Activated CD8-positive, alpha-beta T cell treated with anti-CD3 and anti-CD28 coated beads, Interleukin-2, amount 10 ng/mL, durations not matched to agents 7 days and 5 days (primary cell): ENCODE data around the gene IL1R2. TPM values are rescaled to one million over a fixed set of nuclear protein-coding genes. Genes with fewer than 3 reads are reported as not detected.
A peak's percentile ranks its signal among the peaks of the same experiment; 100 is the strongest.
"Not testable (repeated sequence)": the region's sequence is repeated elsewhere in the genome, so short reads cannot be mapped to it uniquely, and the experiment has no call there.

ENCODE experiments used
- ATAC-seq: fragments of 150-1000 bp; cut with Tn5 transposase; one replicate; pipeline ENCODE4 v1.10.0; 2021; ENCODE audit warnings: moderate library complexity
- CTCF ChIA-PET: fragments of 350-600 bp; sonication (Branson Sonifier 250); formaldehyde crosslinking; loops from one replicate; lab custom pipeline; 2021; ENCODE audit warnings: antibody characterized with exemption; lab: Charles Lee
- POLR2A ChIA-PET: fragments of 350-600 bp; sonication (Branson Sonifier 250); formaldehyde crosslinking; loops from one replicate; lab custom pipeline; 2021; ENCODE audit warnings: antibody characterized with exemption; lab: Charles Lee
- DNase-seq: peaks from one replicate; pipeline ENCODE4 v3.0.0-alpha.2; 2020
- H3K27ac Mint-ChIP-seq: one replicate; pipeline ENCODE4 v1.8.0; 2021; ENCODE audit warnings: mild to moderate bottlenecking, mixed read lengths
- H3K27me3 Mint-ChIP-seq: one replicate; pipeline ENCODE4 v1.8.0; 2021; ENCODE audit warnings: low read depth, mixed read lengths
- H3K36me3 Mint-ChIP-seq: one replicate; pipeline ENCODE4 v1.8.0; 2021; ENCODE audit warnings: low read depth, mixed read lengths
- H3K4me1 Mint-ChIP-seq: one replicate; pipeline ENCODE4 v1.8.0; 2021; ENCODE audit warnings: low read depth, mixed read lengths
- H3K4me3 Mint-ChIP-seq: one replicate; pipeline ENCODE4 v1.8.0; 2021; ENCODE audit warnings: mild to moderate bottlenecking, mixed read lengths
- H3K9me3 Mint-ChIP-seq: one replicate; pipeline ENCODE4 v1.8.0; 2022; ENCODE audit warnings: mixed read lengths; ENCODE audit not compliant: insufficient read depth
- total RNA-seq, 2 experiments: library from RNA; stranded (reverse); gene quantifications; one replicate each; pipeline ENCODE4 v1.2.3, GENCODE V29; 2021

IL1R2 gene
- total RNA-seq, 2 experiments from 2014 or later, result not detected

DNA sequence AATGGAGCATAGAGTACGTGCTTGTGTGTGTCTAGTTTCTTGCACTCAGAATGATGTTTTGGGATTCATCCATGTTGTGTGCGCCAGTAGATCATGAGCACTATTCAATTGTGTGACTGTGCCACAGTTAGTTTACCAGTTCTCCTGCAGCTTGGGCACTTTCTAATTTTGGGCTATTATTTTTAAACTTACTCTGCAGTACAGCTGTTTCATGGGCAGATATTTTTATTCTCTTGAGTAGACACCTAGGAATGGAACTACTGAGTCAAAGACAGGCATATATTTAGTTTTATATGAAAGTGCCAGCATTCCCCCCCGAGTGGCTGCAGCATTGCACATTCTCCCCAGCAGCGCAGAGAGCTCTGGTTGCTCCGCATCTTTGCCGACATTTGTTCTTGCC lies 74.8 kb downstream of the IL1R2 start:
- POLR2A ChIA-PET, result no interaction called here
- H3K4me1 Mint-ChIP-seq, result peaks cover 17% of the 10 kb centered on the region

DNA sequence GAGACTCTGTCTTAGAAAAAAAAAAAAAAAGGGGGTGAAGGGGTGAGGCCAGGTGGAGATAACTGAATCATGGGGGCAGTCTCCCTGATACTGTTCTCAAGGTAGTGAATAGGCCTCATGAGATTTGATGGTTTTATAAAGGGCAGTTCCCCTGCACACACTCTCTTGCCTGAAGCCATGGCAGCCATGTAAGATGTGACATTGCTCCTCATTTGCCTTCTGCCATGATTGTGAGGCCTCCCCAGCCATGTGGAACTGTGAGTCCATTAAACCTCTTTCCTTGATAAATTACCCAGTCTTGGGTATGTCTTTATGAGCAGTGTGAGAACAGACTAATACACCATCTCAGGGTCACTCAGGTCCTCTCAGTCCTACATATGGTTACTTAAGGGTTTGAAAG lies 76.4 kb downstream of the IL1R2 start:
- H3K27ac Mint-ChIP-seq, H3K4me3 Mint-ChIP-seq, H3K9me3 Mint-ChIP-seq, CTCF ChIA-PET, H3K36me3 Mint-ChIP-seq, DNase-seq, POLR2A ChIA-PET, ATAC-seq, H3K4me1 Mint-ChIP-seq, H3K27me3 Mint-ChIP-seq: not testable (repeated sequence)

More for the DNA sequence above, 74.8 kb downstream of the IL1R2 start:
- no peaks in the 10 kb centered on the region for H3K36me3 Mint-ChIP-seq
- H3K9me3 Mint-ChIP-seq, result no peaks in the 10 kb centered on the region
- DNase-seq (no peak), ATAC-seq (no peak)
- no peak overlapping the region for H3K4me3 Mint-ChIP-seq
- H3K27me3 Mint-ChIP-seq, result no peaks in the 10 kb centered on the region
- CTCF ChIA-PET, result no interaction called here
- H3K27ac Mint-ChIP-seq, result no peak overlapping the region

DNA sequence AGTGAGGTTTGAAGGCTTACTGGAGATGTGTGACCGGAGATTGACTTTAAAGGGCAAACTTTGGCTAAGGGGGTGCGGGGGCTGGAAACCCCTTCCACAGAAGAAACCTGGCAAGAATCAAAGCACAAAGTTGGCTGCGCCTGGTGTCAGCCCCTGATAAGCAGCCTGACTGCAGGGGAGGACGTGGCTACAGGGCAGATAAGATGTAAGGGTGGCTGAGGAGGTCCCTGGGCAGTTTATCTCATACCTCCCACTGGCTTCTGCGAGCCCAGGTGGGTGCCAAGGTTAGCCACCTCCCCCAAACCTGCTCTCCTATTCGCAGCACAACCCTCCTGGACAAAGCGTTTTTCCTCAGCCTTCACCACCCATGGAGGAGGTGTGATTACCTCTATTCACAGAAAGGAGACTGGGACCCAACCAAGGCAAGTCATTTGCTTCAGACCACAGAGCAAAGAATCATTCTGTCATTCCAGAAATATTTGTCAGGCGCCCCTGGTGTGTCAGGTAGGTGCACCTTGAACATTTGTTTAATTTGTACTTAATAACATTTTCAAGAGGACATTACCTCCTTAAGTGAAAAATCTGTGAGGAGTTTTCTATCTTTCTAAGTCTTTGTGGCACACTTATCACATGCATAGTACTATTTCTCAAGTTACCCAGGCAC lies 77.7 kb downstream of the IL1R2 start:
- H3K4me3 Mint-ChIP-seq, result no peak overlapping the region
- ATAC-seq (no peak), DNase-seq (no peak)
- H3K27me3 Mint-ChIP-seq, result peaks cover 2% of the 10 kb centered on the region
- H3K9me3 Mint-ChIP-seq, result no peaks in the 10 kb centered on the region
- no peaks in the 10 kb centered on the region for H3K36me3 Mint-ChIP-seq
- POLR2A ChIA-PET, result no interaction called here
- CTCF ChIA-PET, result interaction anchor here (1.7 kb wide), 1 partner anchor 171 kb away, joined by 5 read pairs; no protein-coding TSS in a partner anchor
- peaks cover 5% of the 10 kb centered on the region for H3K4me1 Mint-ChIP-seq
- no peak overlapping the region for H3K27ac Mint-ChIP-seq

DNA sequence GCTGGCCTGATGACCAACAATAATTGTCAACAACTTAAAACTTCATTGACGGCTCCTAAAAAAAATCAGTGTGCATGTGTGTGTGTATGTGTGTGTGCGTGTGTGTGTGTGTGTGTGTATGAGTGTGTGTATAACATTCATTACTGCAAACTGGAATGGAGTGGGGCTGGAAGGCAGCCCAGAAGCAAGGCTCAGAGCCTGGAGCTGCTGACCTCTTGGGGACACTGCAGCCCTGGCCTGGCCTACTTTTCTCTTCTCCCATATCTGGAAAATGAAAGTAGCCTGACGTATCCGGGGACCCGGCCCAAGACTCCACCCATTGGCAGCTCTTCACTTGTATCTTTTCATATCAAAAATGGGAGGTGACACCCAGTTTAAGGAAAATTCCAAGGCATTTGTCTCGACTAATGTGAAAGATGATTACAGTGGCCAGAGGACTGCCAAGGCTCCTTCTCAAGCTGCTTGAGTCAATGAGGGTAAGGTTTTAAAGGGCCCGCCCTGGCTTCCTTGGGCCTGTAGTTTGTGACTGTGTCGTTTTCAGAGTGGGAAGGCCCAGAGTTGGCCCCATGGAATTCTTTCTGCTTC lies 78.4 kb downstream of the IL1R2 start:
- Mint-ChIP-seq H3K27me3 (peaks cover 2% of the 10 kb centered on the region), H3K4me1 (peaks cover 7% of the 10 kb centered on the region), H3K36me3 (no peaks in the 10 kb centered on the region), H3K9me3 (no peaks in the 10 kb centered on the region), H3K4me3 (no peak overlapping the region), H3K27ac (no peak overlapping the region)
- ATAC-seq (no peak), DNase-seq (no peak)
- ChIA-PET CTCF (interaction anchor here (1.7 kb wide), 1 partner anchor 170 kb away, joined by 5 read pairs; no protein-coding TSS in a partner anchor), POLR2A (no interaction called here)

GRCh38 chr2:102072741-102073140 lies 81.0 kb downstream of the IL1R2 start:
- ChIA-PET CTCF (interaction anchor here (1.2 kb wide), 1 partner anchor 370 kb away, joined by 3 read pairs; no protein-coding TSS in a partner anchor), POLR2A (no interaction called here)
- H3K27ac Mint-ChIP-seq, result no peak overlapping the region
- H3K4me1 Mint-ChIP-seq, result peaks cover 7% of the 10 kb centered on the region
- ATAC-seq (no peak), DNase-seq (no peak)
- H3K9me3 Mint-ChIP-seq, result no peaks in the 10 kb centered on the region
- no peak overlapping the region for H3K4me3 Mint-ChIP-seq
- H3K36me3 Mint-ChIP-seq, result no peaks in the 10 kb centered on the region
- H3K27me3 Mint-ChIP-seq, result peaks cover 2% of the 10 kb centered on the region

GRCh38 chr2:102073168-102073724 lies 81.5 kb downstream of the IL1R2 start:
- H3K9me3 Mint-ChIP-seq, result no peaks in the 10 kb centered on the region
- no peak for DNase-seq
- H3K4me3 Mint-ChIP-seq, result no peak overlapping the region
- no peak overlapping the region for H3K27ac Mint-ChIP-seq
- H3K36me3 Mint-ChIP-seq, result no peaks in the 10 kb centered on the region
- H3K27me3 Mint-ChIP-seq, result peaks cover 2% of the 10 kb centered on the region
- peaks cover 7% of the 10 kb centered on the region for H3K4me1 Mint-ChIP-seq
- CTCF ChIA-PET, result interaction anchor here (1.2 kb wide), 2 partner anchors 67 to 369 kb away, joined by 3 read pairs; no protein-coding TSS in a partner anchor
- POLR2A ChIA-PET, result no interaction called here
- no peak for ATAC-seq

GRCh38 chr2:102074152-102074783 lies 82.5 kb downstream of the IL1R2 start:
- H3K9me3 Mint-ChIP-seq, result no peaks in the 10 kb centered on the region
- ATAC-seq (peak; percentile 49), DNase-seq (no peak)
- peaks cover 7% of the 10 kb centered on the region for H3K4me1 Mint-ChIP-seq
- H3K27me3 Mint-ChIP-seq, result peaks cover 2% of the 10 kb centered on the region
- no peaks in the 10 kb centered on the region for H3K36me3 Mint-ChIP-seq
- POLR2A ChIA-PET, result no interaction called here
- CTCF ChIA-PET, result interaction anchor here (1.2 kb wide), 1 partner anchor 68 kb away, joined by 3 read pairs; no protein-coding TSS in a partner anchor
- H3K27ac Mint-ChIP-seq, result no peak overlapping the region
- no peak overlapping the region for H3K4me3 Mint-ChIP-seq

GRCh38 chr2:102075479-102075878 lies 83.7 kb downstream of the IL1R2 start:
- H3K4me1 Mint-ChIP-seq, result peaks cover 7% of the 10 kb centered on the region
- H3K27ac Mint-ChIP-seq, result no peak overlapping the region
- POLR2A ChIA-PET, result no interaction called here
- H3K4me3 Mint-ChIP-seq, result no peak overlapping the region
- CTCF ChIA-PET, result no interaction called here
- peaks cover 2% of the 10 kb centered on the region for H3K27me3 Mint-ChIP-seq
- no peaks in the 10 kb centered on the region for H3K36me3 Mint-ChIP-seq
- ATAC-seq (no peak), DNase-seq (no peak)
- no peaks in the 10 kb centered on the region for H3K9me3 Mint-ChIP-seq

DNA sequence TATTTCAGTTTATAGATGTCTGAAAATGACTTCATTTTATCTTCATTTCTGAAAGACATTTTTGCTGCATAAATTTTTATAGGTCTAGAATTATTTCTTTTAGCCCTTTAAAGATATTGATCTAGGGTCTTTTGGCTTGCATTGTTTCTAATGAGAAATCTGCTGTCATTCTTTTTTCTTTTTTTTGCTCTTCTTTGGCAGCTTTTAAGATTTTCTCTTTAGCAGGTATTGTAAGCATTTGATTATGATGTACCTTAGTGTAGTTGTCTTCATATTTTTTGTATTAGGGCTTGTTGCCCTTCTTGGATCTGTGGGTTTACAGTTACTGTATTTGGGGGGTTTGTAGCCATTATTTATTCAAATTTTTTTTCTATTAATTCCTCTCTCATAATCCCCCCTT lies 84.8 kb downstream of the IL1R2 start:
- no peaks in the 10 kb centered on the region for H3K9me3 Mint-ChIP-seq
- POLR2A ChIA-PET, result no interaction called here
- CTCF ChIA-PET, result no interaction called here
- H3K4me1 Mint-ChIP-seq, result peaks cover 14% of the 10 kb centered on the region
- H3K36me3 Mint-ChIP-seq, result no peaks in the 10 kb centered on the region
- no peak overlapping the region for H3K4me3 Mint-ChIP-seq
- ATAC-seq (no peak), DNase-seq (no peak)
- H3K27me3 Mint-ChIP-seq, result peaks cover 2% of the 10 kb centered on the region
- H3K27ac Mint-ChIP-seq, result no peak overlapping the region

Other genes starting within 250 kb of the IL1R2 start
- gene IL1R1, start 150.8 kb downstream of the IL1R2 start, total RNA-seq, result not detected
- not detected for gene IL1RL2, start 195.1 kb downstream of the IL1R2 start, total RNA-seq